ENCODE measurements around the gene ENPP5. TPM values are rescaled to one million over a fixed set of nuclear protein-coding genes. Genes with fewer than 3 reads are reported as not detected.

Gene ENPP5, protein sequence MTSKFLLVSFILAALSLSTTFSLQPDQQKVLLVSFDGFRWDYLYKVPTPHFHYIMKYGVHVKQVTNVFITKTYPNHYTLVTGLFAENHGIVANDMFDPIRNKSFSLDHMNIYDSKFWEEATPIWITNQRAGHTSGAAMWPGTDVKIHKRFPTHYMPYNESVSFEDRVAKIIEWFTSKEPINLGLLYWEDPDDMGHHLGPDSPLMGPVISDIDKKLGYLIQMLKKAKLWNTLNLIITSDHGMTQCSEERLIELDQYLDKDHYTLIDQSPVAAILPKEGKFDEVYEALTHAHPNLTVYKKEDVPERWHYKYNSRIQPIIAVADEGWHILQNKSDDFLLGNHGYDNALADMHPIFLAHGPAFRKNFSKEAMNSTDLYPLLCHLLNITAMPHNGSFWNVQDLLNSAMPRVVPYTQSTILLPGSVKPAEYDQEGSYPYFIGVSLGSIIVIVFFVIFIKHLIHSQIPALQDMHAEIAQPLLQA
- under 0.01 TPM in 1 of 2 replicates, not detected in the other for total RNA-seq

DNA sequence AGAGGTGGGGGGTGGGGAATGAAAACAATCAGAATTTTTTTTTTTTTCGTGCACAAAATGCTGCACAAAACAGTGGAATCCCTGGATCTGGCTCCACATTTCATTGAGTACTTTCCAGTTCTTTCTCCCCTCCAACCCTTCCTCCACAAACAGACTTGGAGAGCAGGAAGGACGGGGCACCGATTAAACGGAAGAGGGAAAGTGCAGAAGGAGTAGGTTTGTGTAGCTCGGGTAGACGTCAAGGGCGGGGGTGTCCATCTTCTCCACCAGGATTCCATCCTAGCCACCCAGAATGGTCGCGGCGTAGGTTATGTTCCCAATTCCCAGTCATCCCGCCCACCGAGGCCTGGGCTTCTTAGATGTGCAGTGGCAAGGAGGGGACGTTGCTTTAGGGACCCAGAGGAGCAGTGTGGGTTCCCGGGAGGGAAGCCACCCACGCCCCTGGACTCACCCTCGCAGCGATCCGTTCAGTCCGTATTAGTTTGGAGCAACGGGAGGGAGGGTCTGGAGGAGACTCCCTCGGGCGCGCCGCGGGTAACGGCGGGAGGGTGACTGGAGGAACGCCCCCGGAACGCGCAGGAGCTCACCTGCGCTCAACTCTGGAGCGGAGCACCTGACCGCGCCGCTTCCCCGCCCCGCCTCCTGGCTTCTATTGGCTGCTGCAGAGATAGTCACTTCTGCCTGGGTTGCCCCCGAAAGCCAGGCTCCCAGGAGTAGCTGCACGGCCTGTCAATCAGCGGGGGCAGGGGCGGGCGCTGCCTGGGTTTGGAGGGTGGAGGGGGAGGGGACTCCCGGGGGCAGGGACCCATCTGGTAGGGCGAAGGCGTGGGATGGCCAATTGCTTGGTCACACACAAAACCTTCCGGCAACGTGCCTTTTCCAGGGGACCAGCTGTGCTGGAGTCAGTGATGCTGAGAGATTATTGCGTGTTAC is at the start of gene ENPP5:
Gene ENPP5, minus strand, starts transcription at position 624 of the 933 bp plus-strand sequence. CDS start 2,718 bp downstream, outside the sequence.

DNA sequence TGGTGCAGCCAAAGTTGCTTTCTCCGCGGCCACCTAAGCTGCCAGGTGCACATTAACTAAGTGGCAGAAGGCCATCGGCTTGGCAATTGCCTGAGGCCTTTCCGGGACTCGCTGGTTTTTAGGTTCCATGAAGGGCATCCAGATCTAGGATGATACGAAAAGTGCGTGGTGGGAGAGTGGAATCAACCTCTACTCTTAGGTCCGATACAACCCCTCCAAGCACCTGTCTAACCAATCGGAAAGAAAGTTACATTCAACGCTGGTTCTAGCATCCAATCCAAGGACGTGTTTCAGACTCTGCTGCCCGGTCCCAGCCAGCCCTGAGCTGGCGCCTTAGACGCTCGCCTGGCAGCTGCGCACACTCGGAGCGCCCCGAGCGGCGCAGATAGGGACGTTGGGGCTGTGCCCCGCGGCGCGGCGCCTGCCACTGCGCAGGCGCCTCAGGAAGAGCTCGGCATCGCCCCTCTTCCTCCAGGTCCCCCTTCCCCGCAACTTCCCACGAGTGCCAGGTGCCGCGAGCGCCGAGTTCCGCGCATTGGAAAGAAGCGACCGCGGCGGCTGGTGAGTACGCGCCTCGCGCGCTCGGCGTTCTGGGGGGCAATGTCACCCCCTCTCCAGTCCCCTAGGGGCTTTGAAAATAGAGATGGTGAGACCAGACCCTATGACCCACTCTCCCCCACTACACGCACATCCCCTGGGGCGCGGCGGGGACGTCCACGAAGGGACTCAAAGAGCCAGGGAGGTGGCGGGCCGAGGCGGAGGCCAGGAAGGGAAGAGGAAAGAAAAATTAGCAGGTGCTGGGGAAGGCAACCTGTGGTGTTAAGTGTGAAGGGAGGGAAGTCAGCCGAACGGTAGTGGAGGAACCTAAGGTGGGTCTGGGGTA is 40.9 kb downstream of the ENPP5 start, which contains the start of gene ENPP4:
Gene ENPP4, plus strand, starts transcription at position 361 of the 883 bp plus-strand sequence. CDS start 9,595 bp downstream, outside the sequence.

Other genes with a start within 250 kb of the ENPP5 start
- gene CLIC5, start 155.1 kb downstream of the ENPP5 start, total RNA-seq, result not detected in 2 replicates
- gene ENPP4, start 41.0 kb downstream of the ENPP5 start, total RNA-seq, result under 0.01 and 0.16 TPM in 2 replicates

Measured in bronchial smooth muscle cell (primary cell).